Lower lobe of right lung (tissue), 2 donors: ENCODE data around the gene BHLHE40. TPM values are rescaled to one million over a fixed set of nuclear protein-coding genes. Genes with fewer than 3 reads are reported as not detected.

Source experiments
- ATAC-seq, 2 donors: fragments of 200-7000 bp; cut with Tn5 transposase; one replicate each; pipeline ENCODE4 v1.9.1; 2020 to 2022; ENCODE audit warnings: mild to moderate bottlenecking in 2 of 2, moderate library complexity in 2 of 2
- DNase-seq: peaks from one replicate; pipeline ENCODE4 v3.0.0-alpha.2; 2020
- H3K27ac ChIP-seq: fragments of 200-600 bp; one replicate; pipeline ENCODE4 v1.8.0; 2022
- H3K27me3 ChIP-seq: fragments of 200-600 bp; one replicate; pipeline ENCODE4 v1.8.0; 2022; ENCODE audit warnings: low read depth
- H3K36me3 ChIP-seq: fragments of 200-600 bp; one replicate; pipeline ENCODE4 v1.8.0; 2022; ENCODE audit warnings: mild to moderate bottlenecking
- H3K4me1 ChIP-seq: fragments of 200-600 bp; one replicate; pipeline ENCODE4 v1.8.0; 2022
- H3K4me3 ChIP-seq: fragments of 200-600 bp; one replicate; pipeline ENCODE4 v1.8.0; 2022; ENCODE audit warnings: mild to moderate bottlenecking
- H3K9me3 ChIP-seq: fragments of 200-600 bp; one replicate; pipeline ENCODE4 v1.8.0; 2022
- CTCF ChIP-seq: fragments of 200-600 bp; IDR thresholded peaks from one replicate; pipeline ENCODE4 v1.8.0; 2022; ENCODE audit warnings: antibody characterized with exemption, mild to moderate bottlenecking
- intact Hi-C: fragments of 100-400 bp; cut with DNase I; formaldehyde crosslinking; loops from one replicate; pipeline ENCODE4 v1.11.0; 2022
- total RNA-seq: library from RNA; stranded (reverse); fragmentation: NEBNext Ultra II Directional; extraction: Animal tissue kit (Norgen Biotek cat#: 25700); gene quantifications from one replicate; pipeline ENCODE4 v1.2.1, GENCODE V29; 2021
- donor health status: DM: no; HTN: yes; CAD: no; lungs with severe emphysema.

BHLHE40 gene
- total RNA-seq, 1 donor from 2014 or later: 84.8 TPM

GRCh38 chr3:4953119-4953518 is 26.1 kb upstream of the BHLHE40 start:
- H3K4me1 ChIP-seq: peaks cover 7% of the 10 kb centered on the region
- H3K27me3 ChIP-seq: no peaks in the 10 kb centered on the region
- DNase-seq (no peak), ATAC-seq (no peak)
- H3K36me3 ChIP-seq: no peaks in the 10 kb centered on the region
- intact Hi-C loops: no loop called here
- H3K4me3 ChIP-seq: no peak overlapping the region
- no peak for TF ChIP-seq CTCF
- no peaks in the 10 kb centered on the region for H3K9me3 ChIP-seq
- no peak overlapping the region for H3K27ac ChIP-seq

- peaks cover 7% of the 10 kb centered on the region for H3K4me1 ChIP-seq
- no peak overlapping the region for H3K4me3 ChIP-seq
- no peaks in the 10 kb centered on the region for H3K9me3 ChIP-seq
- no peak for TF ChIP-seq CTCF
- no peaks in the 10 kb centered on the region for H3K36me3 ChIP-seq
- ATAC-seq (no peak), DNase-seq (no peak)
- H3K27ac ChIP-seq: no peak overlapping the region
- intact Hi-C loops: no loop called here
- H3K27me3 ChIP-seq: no peaks in the 10 kb centered on the region
These were observed 24.8 kb upstream of the BHLHE40 start for GRCh38 chr3:4954256-4955000.

GRCh38 chr3:4956099-4956498 is 23.1 kb upstream of the BHLHE40 start:
- H3K4me1 ChIP-seq: no peaks in the 10 kb centered on the region
- no peak overlapping the region for H3K4me3 ChIP-seq
- intact Hi-C loops: no loop called here
- no peaks in the 10 kb centered on the region for H3K36me3 ChIP-seq
- no peak for TF ChIP-seq CTCF
- H3K27ac ChIP-seq: no peak overlapping the region
- no peaks in the 10 kb centered on the region for H3K27me3 ChIP-seq
- DNase-seq: no peak
- ATAC-seq: no peak
- no peaks in the 10 kb centered on the region for H3K9me3 ChIP-seq

GRCh38 chr3:4956738-4957137 is 22.5 kb upstream of the BHLHE40 start:
- Histone ChIP-seq H3K9me3 (no peaks in the 10 kb centered on the region), H3K27ac (no peak overlapping the region), H3K4me1 (no peaks in the 10 kb centered on the region), H3K4me3 (no peak overlapping the region), H3K36me3 (no peaks in the 10 kb centered on the region), H3K27me3 (no peaks in the 10 kb centered on the region)
- ATAC-seq: no peak
- TF ChIP-seq CTCF: no peak
- DNase-seq: no peak
- intact Hi-C loops: no loop called here

- Histone ChIP-seq H3K9me3 (no peaks in the 10 kb centered on the region), H3K27ac (no peak overlapping the region), H3K36me3 (no peaks in the 10 kb centered on the region), H3K4me3 (no peak overlapping the region), H3K27me3 (no peaks in the 10 kb centered on the region), H3K4me1 (no peaks in the 10 kb centered on the region)
- intact Hi-C loops: no loop called here
- ATAC-seq (no peak), DNase-seq (no peak)
- TF ChIP-seq CTCF: no peak
These were observed 21.3 kb upstream of the BHLHE40 start for GRCh38 chr3:4957978-4958377.
